NCI-H187 treated with DMSO at 0.1 percent for 48 hours (cell line): ENCODE measurements around the gene POLG2.

ENCODE experiments used
- DNase-seq: peaks from one replicate; lab custom pipeline; 2025; lab: John Stamatoyannopoulos, UW

The POLG2 gene

DNA sequence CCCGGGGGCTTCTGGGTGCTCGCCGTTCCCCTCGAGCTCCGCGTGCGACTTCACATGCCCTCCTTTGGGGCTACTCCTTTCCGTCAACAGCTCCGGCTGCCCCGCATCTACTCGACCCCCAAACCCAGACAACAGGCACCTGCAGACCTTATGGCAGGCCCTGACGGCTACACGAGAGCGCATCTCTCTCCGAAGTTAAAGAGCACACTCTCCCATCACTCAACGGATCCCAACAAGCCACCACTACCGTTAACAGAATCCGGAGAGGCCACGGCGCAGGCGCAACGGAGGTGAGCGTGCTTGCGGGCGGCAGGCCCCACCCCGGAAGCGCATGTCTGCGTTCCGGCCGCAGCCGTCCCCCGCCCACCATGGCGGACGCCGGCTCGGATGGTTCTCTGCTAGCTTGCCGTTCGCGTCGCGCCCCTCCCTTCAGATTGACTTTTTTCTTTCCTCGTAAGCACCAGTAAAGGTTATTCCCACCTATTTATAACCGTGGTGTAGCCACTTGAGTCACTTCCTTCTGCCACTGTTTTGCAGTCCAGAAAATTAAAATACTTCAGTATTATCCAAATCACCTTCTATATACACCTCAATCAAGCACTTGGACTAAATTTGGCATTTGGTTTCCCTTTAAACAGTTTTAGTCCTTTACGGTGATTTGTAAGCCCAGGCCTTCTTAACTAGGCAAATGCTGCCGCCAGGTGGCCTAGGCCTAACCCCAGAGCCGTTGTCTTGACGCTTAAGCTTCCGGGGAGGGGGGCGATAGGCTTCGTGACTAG, at the start of gene POLG2:
Gene POLG2 (minus strand): TSS at position 269 of the 779 bp plus-strand sequence. CDS start 86 bp downstream, at position 183.
- peak; percentile 64 for DNase-seq

DNA sequence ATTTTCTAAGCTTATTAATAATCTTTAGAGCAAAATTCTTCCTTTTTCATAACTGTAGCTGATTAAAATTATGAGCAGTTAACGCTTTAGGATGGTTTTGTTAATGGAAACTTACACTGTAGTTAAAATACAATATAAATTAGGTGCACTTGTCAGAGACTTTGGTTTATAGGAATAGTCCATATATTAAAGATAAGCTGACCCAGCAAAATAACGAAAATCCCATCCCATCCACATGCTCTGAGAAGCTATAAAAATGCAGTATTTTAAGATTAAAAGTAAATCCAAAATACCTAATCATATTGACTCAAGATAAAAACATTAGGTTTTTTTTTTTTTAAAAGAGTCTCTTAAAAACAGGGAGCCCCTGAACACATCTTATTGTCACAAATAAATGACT, 47.9 kb upstream of the POLG2 start:
- no peak for DNase-seq

DNA sequence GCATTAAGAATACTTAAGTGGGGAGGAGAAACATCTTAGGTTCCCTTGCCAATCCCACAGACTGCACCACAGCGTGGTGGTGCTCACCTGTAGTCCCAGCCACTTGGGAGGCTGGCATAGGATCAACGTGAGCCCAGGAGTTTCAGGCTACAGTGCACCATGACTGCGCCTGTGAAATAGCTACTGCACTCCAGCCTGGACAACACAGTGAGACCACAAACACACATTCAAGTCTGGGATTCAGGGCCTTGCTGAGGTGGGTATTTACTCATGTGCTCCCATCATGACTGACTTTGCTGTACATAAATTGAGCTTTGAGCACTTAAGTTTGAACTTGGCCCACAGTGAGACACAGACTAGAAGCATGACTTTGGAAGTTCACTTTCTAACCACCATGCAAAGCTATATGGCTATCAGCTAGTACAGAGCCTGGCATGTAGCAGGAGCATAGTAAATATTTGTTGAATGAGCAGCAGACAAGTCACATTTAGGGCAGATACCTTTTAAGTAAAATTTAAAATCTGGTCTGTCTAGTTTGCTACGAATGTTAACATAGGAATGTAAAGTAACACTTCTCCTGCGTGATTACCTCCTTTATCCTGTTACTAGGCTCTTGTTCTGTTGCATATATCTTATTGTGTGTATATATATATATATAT, 43.4 kb upstream of the POLG2 start:
- DNase-seq: no peak

DNA sequence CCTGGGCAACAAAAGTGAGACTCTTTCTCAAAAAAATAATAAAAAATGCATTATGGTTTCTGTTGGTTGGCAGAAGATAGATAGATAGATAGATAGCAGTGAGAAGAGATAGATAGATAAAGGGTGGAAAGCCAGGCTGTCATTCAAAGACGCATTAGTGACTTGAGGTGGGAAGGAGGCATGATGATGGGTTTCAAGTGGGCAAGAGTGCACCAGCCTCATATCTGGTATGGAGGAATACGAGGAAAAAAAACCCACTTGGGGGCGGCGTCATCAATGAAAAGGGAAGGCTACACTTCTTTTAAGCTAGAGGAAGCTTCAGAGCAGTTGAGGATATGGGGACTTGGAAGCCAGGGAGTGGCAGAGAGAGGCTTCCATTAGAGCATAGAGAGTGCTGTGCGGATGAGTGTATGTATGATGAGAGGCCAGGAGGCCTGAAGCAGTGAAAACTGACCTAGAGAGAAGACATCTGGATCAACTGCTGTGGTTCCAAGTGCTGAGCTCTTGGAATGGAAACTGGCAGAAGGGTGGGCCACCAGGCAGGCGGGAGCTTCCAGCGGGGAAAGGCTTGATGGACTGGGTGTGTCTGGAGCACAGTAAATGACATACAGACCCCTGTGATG, 41.8 kb upstream of the POLG2 start:
- DNase-seq: no peak

DNA sequence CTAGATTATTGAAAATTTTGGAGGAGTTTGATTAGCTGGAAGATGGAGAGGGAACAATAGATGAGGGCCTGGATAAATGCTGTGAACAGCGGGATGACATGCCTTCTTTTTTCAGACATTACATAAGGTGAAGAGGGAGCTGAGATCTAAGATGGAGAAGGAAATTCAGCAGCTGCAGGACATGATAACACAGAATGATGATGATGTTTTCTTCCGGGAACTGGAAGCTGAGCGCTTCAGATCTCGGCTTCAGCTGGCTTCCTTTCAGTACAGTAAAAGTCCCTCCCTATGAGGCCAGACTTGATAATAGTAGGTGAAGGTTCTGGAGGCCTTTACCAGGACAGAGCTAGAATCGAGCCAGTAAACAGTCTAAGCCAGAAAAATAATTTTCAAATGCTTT, 40.6 kb upstream of the POLG2 start:
- no peak for DNase-seq

DNA sequence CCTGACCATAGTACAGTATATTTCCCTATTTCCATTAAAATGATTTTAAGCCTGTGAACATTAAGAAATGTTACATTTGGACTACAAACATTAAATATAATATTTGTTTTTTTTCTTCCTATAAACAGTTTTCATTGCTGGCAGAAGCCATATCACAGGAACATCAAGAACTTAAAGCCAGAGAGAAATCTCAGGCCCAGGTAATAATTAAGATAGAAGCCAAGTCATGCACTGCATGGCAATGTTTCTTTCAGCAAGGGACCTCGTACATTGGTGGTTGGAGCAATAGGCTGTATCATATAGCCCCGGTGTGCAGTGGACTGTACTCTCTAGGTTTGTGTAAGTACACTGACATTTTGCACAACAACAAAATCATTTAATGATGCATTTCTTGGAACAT, 40.1 kb upstream of the POLG2 start:
- no peak for DNase-seq

DNA sequence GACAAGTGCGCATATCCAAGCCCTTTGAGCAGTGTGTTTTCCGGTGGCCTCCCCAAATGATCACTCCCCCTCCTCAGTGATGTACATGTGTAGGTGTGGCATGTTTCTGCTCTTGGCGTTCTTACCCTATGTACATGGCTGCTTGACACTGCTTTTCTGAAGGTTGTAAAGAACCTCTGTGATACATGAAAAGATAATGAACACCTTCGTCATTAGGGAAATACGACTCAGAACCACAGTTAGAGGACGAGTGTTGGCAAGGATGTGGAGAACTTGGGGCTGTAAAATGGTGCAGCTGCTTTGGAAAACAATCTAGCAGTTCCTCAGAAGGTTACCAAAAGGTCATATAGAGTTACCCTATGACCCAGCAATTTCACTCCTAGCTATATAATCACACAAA, 38.5 kb upstream of the POLG2 start:
- no peak for DNase-seq

DNA sequence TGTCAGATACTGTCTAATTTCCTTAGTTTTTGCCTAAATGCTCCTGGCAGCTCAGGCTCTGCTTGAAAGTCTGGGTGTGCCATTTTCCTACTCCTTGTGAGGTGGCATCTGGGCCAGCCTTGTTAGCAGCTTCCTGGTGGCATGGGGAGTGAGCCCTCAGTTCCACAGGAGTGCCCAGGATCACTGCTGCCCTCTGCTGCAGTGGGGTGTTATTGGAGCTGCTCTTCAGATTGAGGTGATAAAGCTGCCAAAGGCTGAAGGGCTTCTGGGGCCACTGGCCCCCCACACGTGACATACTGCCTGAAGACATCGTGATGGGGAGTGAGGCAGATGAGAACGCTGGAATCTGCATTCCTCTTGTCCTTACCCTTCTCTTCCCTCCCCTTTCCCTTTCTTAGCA, 37.3 kb upstream of the POLG2 start:
- no peak for DNase-seq

DNA sequence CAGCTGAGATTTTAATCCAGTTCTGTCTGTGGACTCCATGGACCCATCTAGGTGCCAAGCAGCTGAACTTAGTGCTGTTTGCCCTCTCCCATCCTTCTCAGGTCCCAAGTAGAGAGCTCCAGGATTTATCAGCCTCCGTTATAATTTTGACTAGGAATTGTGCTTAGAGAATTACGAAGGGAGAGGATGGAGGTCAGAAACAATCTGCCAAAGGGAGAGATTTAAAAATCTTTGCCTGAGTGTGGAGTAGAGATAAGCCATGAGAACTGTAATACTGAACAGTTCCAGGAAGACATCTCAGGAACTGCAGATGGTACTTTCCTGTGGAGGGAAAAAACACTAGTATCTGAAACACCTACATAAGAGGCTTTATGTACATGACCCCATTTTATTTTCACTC, 36.9 kb upstream of the POLG2 start:
- no peak for DNase-seq

DNA sequence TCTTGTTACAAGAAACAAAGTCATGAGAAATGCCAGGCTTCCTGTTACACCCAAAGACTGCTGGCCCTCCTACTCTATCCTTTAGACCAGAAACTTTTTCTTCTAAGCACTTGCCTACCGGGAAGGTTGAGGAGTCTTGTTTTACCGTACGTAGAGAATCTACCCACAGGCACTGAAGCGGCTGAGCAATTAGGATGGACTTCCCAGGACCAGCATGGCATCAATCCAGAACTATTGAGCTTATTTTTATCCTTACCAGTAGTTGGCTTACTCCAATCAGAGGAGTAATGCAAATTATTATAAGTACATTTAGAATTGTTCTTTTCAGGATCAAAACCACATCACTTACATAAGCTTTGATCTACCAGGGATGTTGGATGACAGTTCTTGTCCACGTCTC, 35.6 kb upstream of the POLG2 start:
- no peak for DNase-seq

DNA sequence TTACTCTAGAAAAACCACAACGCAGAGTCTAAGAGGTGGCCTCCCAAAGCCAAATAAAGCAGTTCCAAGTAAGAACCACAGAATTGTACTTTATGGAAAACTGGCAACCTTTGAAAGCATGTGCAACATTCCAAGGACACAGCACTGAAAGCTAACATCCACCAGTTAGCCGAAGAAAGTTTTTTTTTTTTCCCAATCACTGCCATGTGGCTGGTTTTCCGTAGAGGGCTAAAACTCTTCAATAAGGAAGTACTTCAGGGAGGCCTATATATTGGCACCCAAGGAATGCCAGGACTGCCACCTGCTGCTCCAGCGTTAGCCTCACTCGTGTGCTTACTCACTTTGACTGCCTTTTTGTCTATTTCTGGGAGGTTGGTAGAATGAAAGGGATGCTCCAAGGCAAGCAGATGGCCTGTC, 35.1 kb upstream of the POLG2 start:
- no peak for DNase-seq

DNA sequence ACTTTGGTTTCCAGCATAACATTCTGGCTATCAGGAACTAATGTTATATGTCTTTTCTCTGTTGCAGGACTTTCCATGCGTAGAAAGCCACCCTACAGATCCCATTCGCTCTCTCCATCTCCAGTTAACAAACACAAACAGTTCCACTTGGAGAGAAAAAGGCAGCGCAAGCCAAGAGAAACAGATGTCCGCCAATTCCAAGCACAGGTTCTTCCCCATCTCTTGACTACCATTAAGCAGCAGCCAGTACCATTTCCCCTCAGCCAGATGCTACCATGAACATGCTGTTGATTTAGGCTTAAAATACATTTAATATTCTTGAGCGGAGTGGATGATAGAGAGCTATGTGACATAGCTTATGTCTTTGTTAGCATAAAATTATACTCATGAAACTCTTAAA, 32.4 kb upstream of the POLG2 start:
- DNase-seq: no peak

DNA sequence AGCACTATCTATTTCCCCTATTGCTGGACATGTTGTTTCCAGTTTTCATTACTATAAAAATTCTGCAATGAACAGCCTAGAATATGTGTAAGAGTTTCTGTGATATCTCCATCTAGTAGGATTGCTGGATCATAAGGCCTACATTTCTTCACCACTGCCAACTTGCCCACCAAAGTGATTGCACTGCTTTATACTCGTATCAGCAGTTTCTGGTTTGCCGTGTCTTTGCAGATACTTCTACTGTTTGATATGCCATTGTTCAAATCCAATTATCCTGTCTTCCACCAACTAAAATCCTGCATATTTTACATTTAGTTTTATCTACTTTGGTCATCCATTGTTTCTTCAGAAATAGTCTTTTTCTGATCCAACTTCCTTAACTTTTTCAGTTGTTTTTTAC, 31.1 kb upstream of the POLG2 start:
- DNase-seq: no peak

DNA sequence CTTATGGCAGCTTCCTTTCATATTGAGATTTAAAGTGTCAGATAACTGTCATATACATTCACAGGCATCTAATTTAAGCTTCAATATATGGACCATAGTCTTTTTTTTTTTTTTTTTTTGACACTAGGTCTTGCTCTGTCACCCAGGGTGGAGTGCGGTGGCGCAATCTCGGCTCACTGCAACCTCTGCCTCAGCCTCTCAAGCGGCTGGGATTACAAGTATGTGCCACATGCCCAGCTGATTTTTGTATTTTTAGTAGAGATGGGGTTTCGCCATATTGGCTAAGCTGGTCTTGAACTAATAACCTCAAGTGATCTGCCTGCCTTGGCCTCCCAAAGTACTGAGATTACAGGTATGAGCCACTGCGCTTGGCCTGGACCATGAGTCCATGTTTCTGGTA, 23.5 kb upstream of the POLG2 start:
- no peak for DNase-seq

DNA sequence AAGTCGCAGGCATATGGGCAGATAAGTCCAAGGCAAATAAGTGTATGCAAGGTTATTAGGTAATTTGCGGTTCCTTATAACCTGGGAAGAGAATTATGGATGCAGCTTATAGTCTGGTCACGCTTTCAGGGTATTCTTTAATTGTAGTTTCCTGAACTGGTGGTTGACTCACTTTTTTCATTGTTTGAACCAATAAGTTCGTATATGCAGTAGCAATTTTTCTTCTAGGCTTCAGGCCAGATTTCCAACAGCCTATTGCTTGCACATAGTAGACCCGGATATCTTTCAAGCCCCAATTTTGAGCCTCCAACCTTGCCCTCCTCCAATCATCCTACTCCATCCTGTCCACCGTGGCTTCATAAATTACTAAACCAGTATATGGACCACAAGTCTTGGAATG, 22.7 kb upstream of the POLG2 start:
- no peak for DNase-seq

DNA sequence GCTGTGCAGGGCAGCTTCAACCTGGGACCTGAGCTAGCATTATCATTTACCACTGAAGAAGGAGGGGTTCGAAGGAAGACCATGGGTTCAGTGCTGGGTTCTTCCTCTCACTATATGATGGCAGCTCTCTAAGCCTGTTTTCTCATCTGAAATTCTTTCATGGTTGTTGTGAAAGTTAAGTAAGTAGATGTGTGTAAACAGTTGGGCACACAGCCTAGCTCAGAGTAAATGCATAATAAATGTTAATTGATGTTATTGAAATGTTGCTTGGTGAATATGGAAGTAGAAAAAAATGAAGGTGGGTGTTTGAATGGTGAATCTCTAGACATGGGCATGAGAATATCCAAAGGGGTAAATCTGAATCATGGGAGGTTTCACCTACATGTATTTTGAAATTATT, 19.0 kb upstream of the POLG2 start:
- no peak for DNase-seq

DNA sequence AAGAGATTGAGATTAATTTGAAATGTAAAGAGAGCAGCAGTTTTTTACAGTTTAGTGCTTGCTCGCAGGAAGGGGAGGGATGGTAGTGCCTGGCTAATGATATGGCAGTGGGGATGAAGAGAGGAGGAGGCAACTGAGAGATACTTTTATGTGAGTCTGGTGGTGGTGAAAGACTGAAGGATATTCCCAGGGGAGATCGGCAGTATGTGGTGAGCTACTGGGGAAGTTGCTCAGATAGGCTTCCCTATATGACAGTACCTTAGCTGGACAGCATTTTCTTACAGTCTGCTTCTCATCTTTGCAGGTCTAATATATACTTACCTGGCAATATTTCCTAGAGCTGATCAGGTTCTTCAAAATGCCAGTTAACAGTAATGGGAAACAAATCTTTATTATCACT, 18.6 kb upstream of the POLG2 start:
- no peak for DNase-seq

DNA sequence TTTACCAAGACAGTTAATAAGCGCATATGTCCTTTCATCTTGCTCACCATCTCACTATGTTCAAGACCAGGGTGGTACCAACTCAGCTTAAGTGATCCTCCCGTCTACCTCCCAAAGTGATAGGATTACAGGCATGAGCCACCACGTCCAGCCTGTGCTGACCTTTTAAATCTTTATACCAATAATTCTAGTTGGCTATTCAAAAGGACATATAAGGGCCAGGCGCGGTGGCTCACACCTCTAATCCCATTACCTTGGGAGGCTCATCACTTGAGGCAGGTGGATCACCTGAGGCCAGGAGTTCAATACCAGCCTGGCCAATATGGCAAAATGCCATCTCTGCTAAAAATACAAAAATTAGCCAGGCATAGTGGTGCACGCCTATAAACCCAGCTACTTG, 12.3 kb upstream of the POLG2 start:
- no peak for DNase-seq

DNA sequence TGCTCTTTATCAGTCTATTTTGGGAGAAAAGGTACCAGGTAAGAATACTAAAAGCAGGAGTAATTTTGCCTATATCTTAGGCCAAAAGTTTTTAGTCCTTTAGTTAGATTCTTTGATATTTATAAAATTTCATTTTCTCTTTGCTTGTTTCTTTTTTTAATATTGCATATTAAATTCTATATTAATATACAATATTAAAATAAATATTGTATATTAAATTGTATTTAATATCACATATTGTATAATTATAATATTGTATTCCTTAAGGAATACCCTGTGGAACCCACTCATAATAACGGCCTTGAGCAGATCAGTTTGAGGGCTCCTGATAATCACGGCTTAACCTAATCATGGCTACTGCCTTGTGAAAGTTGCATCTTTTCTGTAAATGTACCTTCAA, 11.8 kb upstream of the POLG2 start:
- DNase-seq: no peak

DNA sequence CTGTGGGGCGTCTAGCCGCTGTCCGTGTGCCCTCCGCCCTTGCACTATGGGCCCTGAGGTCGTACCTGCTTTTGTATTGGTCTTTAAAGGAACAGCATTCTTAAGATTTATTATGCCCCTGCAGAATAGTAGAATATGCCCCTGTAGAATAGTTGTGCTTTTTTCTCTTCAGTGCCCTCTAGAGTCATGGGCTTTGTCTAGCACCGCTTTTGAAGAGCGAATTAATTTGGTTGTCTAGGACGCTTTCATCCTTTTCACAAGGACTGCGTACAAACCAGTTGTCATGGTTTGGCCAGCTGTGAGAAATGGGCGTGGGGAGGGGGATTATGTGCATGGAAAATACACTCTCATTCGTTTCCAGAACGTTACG, 10.5 kb upstream of the POLG2 start:
- no peak for DNase-seq

DNA sequence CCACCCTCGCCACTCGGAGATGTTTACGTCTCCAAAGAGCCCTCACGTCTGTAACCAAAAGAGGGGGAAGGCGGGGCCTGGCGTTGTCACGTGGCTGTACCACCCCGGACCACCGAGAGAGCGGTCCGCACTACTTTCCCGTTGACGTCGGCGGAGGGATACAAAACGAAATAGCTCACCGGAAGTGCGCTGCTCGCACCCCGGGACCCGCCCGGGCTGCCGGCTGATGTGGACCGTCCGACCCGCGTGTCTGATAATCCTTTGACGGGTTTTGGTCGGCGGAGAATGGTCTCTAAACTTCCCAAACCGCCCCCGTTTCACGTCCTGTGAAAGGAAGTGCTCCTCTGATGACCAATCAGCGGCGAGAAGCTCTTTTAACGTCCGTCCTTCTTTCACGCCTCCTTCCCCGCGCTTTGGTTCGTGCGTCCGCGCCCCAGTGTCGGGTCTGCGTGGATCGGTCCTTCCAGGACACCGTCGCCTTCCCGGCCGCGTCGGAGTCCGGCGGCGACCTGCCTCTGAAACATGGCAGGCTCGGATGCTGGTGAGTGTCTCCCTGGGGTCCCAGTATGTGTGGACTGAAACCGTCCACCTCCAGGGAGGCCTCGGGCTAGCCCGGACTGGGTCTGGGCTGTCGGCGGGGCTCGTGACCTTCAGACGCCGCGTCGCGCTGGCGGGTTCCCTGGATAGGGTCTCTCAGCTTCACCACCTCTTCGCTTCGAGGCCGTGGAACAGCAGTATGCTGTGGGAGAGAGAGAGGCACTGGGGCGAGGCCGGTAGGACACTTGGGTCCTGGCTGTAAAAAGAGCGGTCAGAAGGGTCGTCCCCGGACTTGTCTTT, 9.9 kb upstream of the POLG2 start, which contains the start of gene CEP95:
Gene CEP95 (plus strand): TSS at position 402 of the 837 bp plus-strand sequence. CDS start 121 bp downstream, at position 523.
- DNase-seq: peak; percentile 92

DNA sequence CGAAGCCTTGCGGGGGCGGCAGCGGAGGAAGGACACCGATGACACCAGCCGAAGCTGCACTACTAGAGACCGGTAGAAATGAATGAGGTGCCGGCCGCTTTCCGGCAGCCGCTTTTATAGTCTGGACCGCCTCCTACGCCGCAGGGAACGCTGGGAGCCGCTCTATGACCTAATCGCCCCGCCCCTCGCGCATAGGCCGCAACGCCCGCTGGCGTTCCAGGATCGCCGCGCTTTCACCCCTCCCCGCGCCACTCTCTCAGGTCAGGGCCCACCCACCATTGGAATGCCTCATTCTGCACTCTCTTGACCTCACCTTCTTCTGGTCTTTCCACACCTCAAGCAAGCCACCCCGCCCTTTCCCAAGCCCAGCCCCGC, 9.3 kb upstream of the POLG2 start, which contains the start of gene DDX5:
Gene DDX5 (minus strand): TSS at position 89 of the 375 bp plus-strand sequence. CDS start 170 bp downstream, outside the sequence.
- DNase-seq: peak; percentile 92
